DOHH2 (cell line): ENCODE measurements around the gene FDX1.
A peak's percentile ranks its signal among the peaks of the same experiment; 100 is the strongest.

Source experiments
- H3F3A ChIP-seq: fragments of 200-600 bp; sonication (generic), shearing (Covaris generic); 2 replicates; pipeline ENCODE4 v1.6.0; 2016; ENCODE audit warnings: antibody characterized with exemption, mild to moderate bottlenecking; ENCODE audit not compliant: control insufficient read depth, insufficient read depth
- H3K27ac ChIP-seq: fragments of 200-600 bp; sonication (generic); 2 replicates; pipeline ENCODE4 v1.5.1; 2014; ENCODE audit warnings: low read depth, mild to moderate bottlenecking, low read length, moderate library complexity
- H3K27me3 ChIP-seq: fragments of 200-600 bp; sonication (generic); 2 replicates; pipeline ENCODE4 v1.6.1; 2014; ENCODE audit warnings: mild to moderate bottlenecking, low read length, mixed read lengths; ENCODE audit not compliant: control insufficient read depth
- H3K36me3 ChIP-seq: fragments of 200-600 bp; sonication (generic); 2 replicates; pipeline ENCODE4 v1.6.1; 2014; ENCODE audit warnings: mild to moderate bottlenecking, low read length, moderate library complexity, mixed read lengths; ENCODE audit not compliant: control insufficient read depth
- H3K4me1 ChIP-seq: fragments of 200-600 bp; sonication (generic); 2 replicates; pipeline ENCODE4 v1.6.1; 2014; ENCODE audit warnings: mild to moderate bottlenecking, low read length, mixed read lengths; ENCODE audit not compliant: control insufficient read depth
- H3K4me2 ChIP-seq: fragments of 200-600 bp; sonication (generic); 2 replicates; pipeline ENCODE4 v1.6.0; 2014; ENCODE audit warnings: mild to moderate bottlenecking, low read length, moderate library complexity
- H3K4me3 ChIP-seq: fragments of 200-600 bp; sonication (generic); 2 replicates; pipeline ENCODE4 v1.5.1; 2014; ENCODE audit warnings: mild to moderate bottlenecking, low read length, mixed read lengths
- H3K79me2 ChIP-seq: fragments of 200-600 bp; sonication (generic); 2 replicates; pipeline ENCODE4 v1.6.1; 2014; ENCODE audit warnings: mild to moderate bottlenecking, low read length, mixed read lengths; ENCODE audit not compliant: control insufficient read depth
- H3K9me2 ChIP-seq: fragments of 200-600 bp; sonication (generic); replicated peaks from 2 replicates; pipeline ENCODE4 v1.6.1; 2014; ENCODE audit warnings: mild to moderate bottlenecking, low read length, mixed read lengths; ENCODE audit not compliant: control insufficient read depth
- H3K9me3 ChIP-seq: fragments of 200-600 bp; sonication (generic); 2 replicates; pipeline ENCODE4 v1.6.1; 2014; ENCODE audit warnings: antibody characterized with exemption, low read length, mixed read lengths; ENCODE audit not compliant: control insufficient read depth, insufficient read depth
- H4K20me1 ChIP-seq: fragments of 200-600 bp; sonication (generic); 2 replicates; pipeline ENCODE4 v1.6.0; 2014; ENCODE audit warnings: low read depth, mild to moderate bottlenecking, antibody characterized with exemption, low read length, moderate library complexity; ENCODE audit not compliant: control insufficient read depth, insufficient read depth
- CTCF ChIP-seq: fragments of 200-600 bp; sonication (generic); IDR thresholded peaks from one replicate; pipeline ENCODE4 v1.5.1; 2014; ENCODE audit warnings: antibody characterized with exemption, mild to moderate bottlenecking, low read depth, low read length; ENCODE audit not compliant: poor library complexity, severe bottlenecking
- EZH2phosphoT487 ChIP-seq: fragments of 200-600 bp; sonication (generic); IDR thresholded peaks from 2 replicates; pipeline ENCODE4 v1.6.1; 2017; ENCODE audit warnings: borderline replicate concordance, mild to moderate bottlenecking, antibody characterized with exemption, low read length, moderate library complexity, mixed read lengths

FDX1 gene

GRCh38 chr11:110474578-110474977 lies 44.8 kb downstream of the FDX1 start:
- H3K27me3 ChIP-seq = no peaks in the 10 kb centered on the region
- no peaks in the 10 kb centered on the region for H3F3A ChIP-seq
- H4K20me1 ChIP-seq = no peaks in the 10 kb centered on the region
- no peak overlapping the region for H3K27ac ChIP-seq
- H3K9me3 ChIP-seq = no peaks in the 10 kb centered on the region
- H3K4me3 ChIP-seq = no peak overlapping the region
- peaks cover 2% of the 10 kb centered on the region; the same call in 1 of the 2 replicates for H3K4me1 ChIP-seq
- H3K36me3 ChIP-seq = no peaks in the 10 kb centered on the region
- H3K9me2 ChIP-seq = no peaks in the 10 kb centered on the region
- TF ChIP-seq EZH2phosphoT487 (no peak), CTCF (no peak)
- H3K4me2 ChIP-seq = no peak overlapping the region
- no peaks in the 10 kb centered on the region for H3K79me2 ChIP-seq

- Histone ChIP-seq H3K9me2 (no peaks in the 10 kb centered on the region), H3K4me2 (no peak overlapping the region), H3K4me1 (peaks cover 6% of the 10 kb centered on the region; the same call in 1 of the 2 replicates), H4K20me1 (no peaks in the 10 kb centered on the region), H3K4me3 (no peak overlapping the region), H3F3A (no peaks in the 10 kb centered on the region), H3K36me3 (no peaks in the 10 kb centered on the region), H3K79me2 (no peaks in the 10 kb centered on the region), H3K27ac (no peak overlapping the region), H3K27me3 (no peaks in the 10 kb centered on the region), H3K9me3 (no peaks in the 10 kb centered on the region)
- TF ChIP-seq CTCF = no peak
- no peak for TF ChIP-seq EZH2phosphoT487
Observed at GRCh38 chr11:110475671-110476070, 45.9 kb downstream of the FDX1 start.

- Histone ChIP-seq H3K36me3 (no peaks in the 10 kb centered on the region), H3K4me2 (no peak overlapping the region), H3F3A (no peaks in the 10 kb centered on the region), H3K27me3 (no peaks in the 10 kb centered on the region), H3K27ac (no peak overlapping the region), H3K9me2 (no peaks in the 10 kb centered on the region), H4K20me1 (no peaks in the 10 kb centered on the region), H3K4me1 (peaks cover 6% of the 10 kb centered on the region; the same call in 1 of the 2 replicates), H3K4me3 (no peak overlapping the region), H3K79me2 (no peaks in the 10 kb centered on the region), H3K9me3 (no peaks in the 10 kb centered on the region)
- TF ChIP-seq EZH2phosphoT487 = no peak
- peak; percentile 37 for TF ChIP-seq CTCF
Observed at GRCh38 chr11:110478410-110478809, 48.7 kb downstream of the FDX1 start.
